ENCODE measurements around the gene LY86. TPM values are rescaled to one million over a fixed set of nuclear protein-coding genes. Genes with fewer than 3 reads are reported as not detected.

The LY86 gene
- total RNA-seq, 1 donor from 2014 or later = not detected

DNA sequence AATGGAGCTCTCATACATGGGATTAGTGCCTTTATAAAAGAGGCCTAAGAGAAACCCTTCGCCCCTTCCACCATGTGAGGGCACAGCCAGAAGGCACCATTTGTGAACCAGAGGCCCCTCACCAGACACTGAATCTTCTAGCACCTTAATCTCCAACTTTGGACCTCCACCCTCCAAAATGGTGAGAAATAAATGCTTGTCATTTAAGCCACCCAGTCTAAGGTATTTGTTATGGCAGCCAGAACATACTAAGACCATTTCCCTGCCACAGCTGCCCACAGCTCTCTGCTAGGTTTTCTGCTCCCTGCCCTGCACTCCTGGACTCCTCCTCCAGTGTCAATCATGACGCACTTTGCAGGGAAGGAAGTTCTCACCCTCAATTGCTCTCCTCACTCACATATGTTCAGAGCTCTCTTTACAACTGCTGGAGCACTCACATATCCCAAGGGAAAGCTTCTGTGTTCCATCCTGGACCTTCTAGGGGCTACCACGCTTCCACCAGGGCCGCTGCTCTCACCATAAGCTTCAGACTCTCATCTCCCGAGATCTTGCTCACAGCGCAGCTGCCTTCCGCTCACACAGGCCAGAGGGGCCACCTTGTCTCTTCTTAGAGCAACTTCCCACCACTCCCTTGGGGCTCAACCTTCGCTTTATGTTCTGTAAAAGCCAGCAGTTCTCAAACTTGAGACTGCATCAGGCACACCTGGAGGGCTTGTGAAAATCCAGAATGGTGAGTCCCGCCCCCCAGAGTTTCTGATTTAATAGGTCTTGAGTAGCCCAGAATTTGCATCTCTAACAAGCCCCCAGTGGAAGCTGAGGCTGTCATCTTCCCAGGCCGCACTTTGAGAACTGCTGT lies 1.6 kb upstream of the LY86 start:
- Mint-ChIP-seq H3K4me1 (ENCODE audit: low read depth) (no peaks in the 10 kb centered on the region), H3K4me3 (ENCODE audit: unreplicated experiment) (no peak overlapping the region), H3K27me3 (ENCODE audit: low read depth) (peaks cover 7% of the 10 kb centered on the region), H3K9me3 (ENCODE audit: low read depth) (no peaks in the 10 kb centered on the region), H3K36me3 (ENCODE audit: low read depth) (no peaks in the 10 kb centered on the region), H3K27ac (ENCODE audit: unreplicated experiment) (no peak overlapping the region)
- TF ChIP-seq, protein P1, sequence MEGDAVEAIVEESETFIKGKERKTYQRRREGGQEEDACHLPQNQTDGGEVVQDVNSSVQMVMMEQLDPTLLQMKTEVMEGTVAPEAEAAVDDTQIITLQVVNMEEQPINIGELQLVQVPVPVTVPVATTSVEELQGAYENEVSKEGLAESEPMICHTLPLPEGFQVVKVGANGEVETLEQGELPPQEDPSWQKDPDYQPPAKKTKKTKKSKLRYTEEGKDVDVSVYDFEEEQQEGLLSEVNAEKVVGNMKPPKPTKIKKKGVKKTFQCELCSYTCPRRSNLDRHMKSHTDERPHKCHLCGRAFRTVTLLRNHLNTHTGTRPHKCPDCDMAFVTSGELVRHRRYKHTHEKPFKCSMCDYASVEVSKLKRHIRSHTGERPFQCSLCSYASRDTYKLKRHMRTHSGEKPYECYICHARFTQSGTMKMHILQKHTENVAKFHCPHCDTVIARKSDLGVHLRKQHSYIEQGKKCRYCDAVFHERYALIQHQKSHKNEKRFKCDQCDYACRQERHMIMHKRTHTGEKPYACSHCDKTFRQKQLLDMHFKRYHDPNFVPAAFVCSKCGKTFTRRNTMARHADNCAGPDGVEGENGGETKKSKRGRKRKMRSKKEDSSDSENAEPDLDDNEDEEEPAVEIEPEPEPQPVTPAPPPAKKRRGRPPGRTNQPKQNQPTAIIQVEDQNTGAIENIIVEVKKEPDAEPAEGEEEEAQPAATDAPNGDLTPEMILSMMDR (IDR thresholded peaks at IDR 0.05) = no peak
- DNase-seq (ENCODE audit: low spot score) = no peak

DNA sequence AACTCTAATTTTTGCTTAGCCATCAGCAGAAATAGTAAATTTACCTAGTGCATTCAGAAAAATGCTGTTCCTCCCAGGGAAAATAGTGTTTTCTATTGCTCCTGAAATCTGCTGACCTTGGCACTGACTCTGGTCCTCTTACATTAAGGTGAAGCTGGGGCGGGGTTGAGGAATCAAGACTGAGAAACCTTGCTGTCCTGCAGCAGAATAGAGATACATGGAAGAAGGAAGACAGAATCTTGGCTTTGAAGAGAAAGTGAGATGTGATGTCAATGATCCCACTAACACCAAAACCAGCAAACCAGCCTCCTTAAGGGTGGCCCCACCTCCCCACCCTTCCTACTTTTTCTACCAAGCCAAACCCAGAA lies 840 bp upstream of the LY86 start:
- Mint-ChIP-seq H3K9me3 (ENCODE audit: low read depth) (no peaks in the 10 kb centered on the region), H3K27ac (ENCODE audit: unreplicated experiment) (no peak overlapping the region), H3K4me1 (ENCODE audit: low read depth) (no peaks in the 10 kb centered on the region), H3K4me3 (ENCODE audit: unreplicated experiment) (no peak overlapping the region), H3K27me3 (ENCODE audit: low read depth) (peaks cover 7% of the 10 kb centered on the region), H3K36me3 (ENCODE audit: low read depth) (no peaks in the 10 kb centered on the region)
- TF ChIP-seq, protein P1 (IDR thresholded peaks at IDR 0.05) = no peak
- DNase-seq (ENCODE audit: low spot score) = no peak

DNA sequence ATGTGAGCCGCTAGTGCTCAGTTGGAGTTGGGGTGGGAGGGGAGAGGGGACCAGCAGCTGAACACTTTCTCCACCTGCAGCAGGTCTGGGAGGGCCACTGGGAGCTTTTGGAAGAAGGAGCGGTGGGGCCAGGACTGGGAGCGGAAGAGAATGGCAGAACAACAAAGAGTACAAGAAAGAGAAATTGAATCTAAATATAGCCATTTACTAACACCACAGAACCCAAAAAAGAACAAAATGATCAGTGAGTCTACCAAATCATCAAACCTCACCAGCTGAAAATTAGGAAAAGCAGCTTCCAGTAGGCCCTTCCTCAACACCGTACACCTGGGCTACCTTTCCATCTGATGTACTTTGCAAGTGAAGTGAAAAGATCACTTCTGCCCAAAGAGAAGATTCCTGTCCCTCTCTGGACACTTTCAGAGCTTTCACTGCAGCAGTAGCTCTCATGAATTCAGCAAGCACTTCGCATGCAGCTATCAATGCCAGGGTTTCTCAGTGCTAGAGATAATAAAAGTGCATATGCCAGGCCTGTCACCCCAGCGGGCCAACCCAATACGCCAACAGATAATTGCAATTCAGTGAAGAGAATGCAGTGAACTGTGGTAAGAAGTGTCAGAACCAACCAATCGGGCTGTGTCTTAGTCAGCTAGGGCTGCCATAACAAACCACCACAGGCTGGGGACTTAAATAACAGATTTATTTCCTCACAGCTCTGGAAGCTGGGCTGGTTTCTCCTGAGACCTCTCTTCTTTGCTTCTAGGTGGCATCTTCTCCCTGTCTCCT lies 597 bp downstream of the LY86 start:
- Mint-ChIP-seq H3K4me1 (ENCODE audit: low read depth) (no peaks in the 10 kb centered on the region), H3K9me3 (ENCODE audit: low read depth) (no peaks in the 10 kb centered on the region)
- TF ChIP-seq, protein P1 (IDR thresholded peaks at IDR 0.05) = no peak

DNA sequence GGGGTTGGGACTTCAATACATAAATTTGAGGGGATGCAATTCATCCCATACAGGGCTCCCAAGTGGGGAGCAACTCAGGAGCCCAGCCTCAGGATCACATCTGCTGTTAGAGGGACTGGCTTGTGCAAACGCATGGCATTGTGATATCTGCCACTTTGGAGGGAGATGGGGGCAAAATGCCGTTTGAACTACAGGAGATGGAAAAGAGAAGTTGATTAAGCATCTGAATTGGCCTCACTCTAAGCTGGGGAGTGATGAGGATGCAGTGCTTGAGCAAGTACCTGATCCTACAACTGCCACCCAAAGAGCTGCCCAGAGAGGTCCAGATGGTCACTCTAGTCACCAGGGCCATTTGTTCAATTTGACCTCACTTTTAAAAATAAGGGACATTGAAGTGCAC lies 2.0 kb downstream of the LY86 start:
- H3K4me3 Mint-ChIP-seq (ENCODE audit: unreplicated experiment) = no peak overlapping the region
- H3K9me3 Mint-ChIP-seq (ENCODE audit: low read depth) = no peaks in the 10 kb centered on the region
- H3K27ac Mint-ChIP-seq (ENCODE audit: unreplicated experiment) = no peak overlapping the region
- no peaks in the 10 kb centered on the region for H3K4me1 Mint-ChIP-seq (ENCODE audit: low read depth)
- H3K36me3 Mint-ChIP-seq (ENCODE audit: low read depth) = no peaks in the 10 kb centered on the region
- H3K27me3 Mint-ChIP-seq (ENCODE audit: low read depth) = peaks cover 9% of the 10 kb centered on the region
- DNase-seq (ENCODE audit: low spot score) = no peak
- TF ChIP-seq, protein P1 (IDR thresholded peaks at IDR 0.05) = no peak

More for the DNA sequence above, 597 bp downstream of the LY86 start:
- no peak overlapping the region for H3K4me3 Mint-ChIP-seq (ENCODE audit: unreplicated experiment)
- no peak overlapping the region for H3K27ac Mint-ChIP-seq (ENCODE audit: unreplicated experiment)
- no peaks in the 10 kb centered on the region for H3K36me3 Mint-ChIP-seq (ENCODE audit: low read depth)
- no peak for DNase-seq (ENCODE audit: low spot score)
- peaks cover 7% of the 10 kb centered on the region for H3K27me3 Mint-ChIP-seq (ENCODE audit: low read depth)

DNA sequence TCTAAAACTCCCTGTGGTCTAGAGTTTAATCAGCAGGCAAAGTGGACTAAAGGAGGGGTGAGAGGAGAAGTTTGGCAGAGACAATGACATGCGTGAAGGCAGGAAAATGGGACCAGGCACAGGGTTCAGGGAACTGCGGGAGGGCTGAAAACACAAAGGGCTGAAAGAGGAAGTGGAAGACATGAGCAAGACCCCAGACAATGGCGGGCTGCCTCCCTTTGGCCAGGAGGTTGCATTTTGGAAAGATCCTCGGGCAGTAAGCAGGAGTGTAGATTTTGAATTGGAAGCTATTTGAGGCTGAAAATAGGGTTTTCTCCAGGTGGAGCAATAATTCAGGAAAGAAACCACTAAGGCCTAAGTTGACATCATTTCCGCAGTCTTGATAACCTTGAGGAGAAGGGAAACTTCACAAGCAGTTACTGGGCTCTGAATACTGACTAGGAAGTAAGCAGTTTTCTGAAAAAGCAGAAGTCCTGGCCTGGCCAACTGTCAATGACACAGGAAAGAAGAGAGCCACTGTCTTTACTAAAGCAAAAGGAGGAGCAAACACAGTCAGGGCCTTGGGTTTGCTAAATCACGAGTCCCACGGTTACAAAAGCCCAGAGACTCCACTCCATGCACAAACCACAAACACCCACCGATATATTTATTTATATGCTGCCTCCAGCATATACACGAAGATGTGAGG lies 3.4 kb downstream of the LY86 start:
- TF ChIP-seq, protein P1 (IDR thresholded peaks at IDR 0.05) = no peak
- Mint-ChIP-seq H3K9me3 (ENCODE audit: low read depth) (no peaks in the 10 kb centered on the region), H3K4me3 (ENCODE audit: unreplicated experiment) (no peak overlapping the region), H3K27ac (ENCODE audit: unreplicated experiment) (no peak overlapping the region), H3K4me1 (ENCODE audit: low read depth) (no peaks in the 10 kb centered on the region), H3K27me3 (ENCODE audit: low read depth) (peaks cover 9% of the 10 kb centered on the region), H3K36me3 (ENCODE audit: low read depth) (no peaks in the 10 kb centered on the region)
- no peak for DNase-seq (ENCODE audit: low spot score)
